ENCODE results near the gene CRYGD. TPM values are rescaled to one million over a fixed set of nuclear protein-coding genes. Genes with fewer than 3 reads are reported as not detected.

Gene CRYGD
- polyA plus RNA-seq, 3 donors: 0.21 TPM; not detected in 2

- no peak for DNase-seq (ENCODE audit: low read depth in 3 of 3, low spot score in 2 of 3)
Observed at GRCh38 chr2:208090420-208090819, 33.9 kb downstream of the CRYGD start.

GRCh38 chr2:208086029-208086428, 38.3 kb downstream of the CRYGD start:
- DNase-seq (ENCODE audit: low read depth in 3 of 3, low spot score in 2 of 3): no peak

- DNase-seq (ENCODE audit: low read depth in 3 of 3, low spot score in 2 of 3): no peak
Observed at GRCh38 chr2:208083807-208084206, 40.5 kb downstream of the CRYGD start.

GRCh38 chr2:208077276-208077675, 47.0 kb downstream of the CRYGD start:
- no peak for DNase-seq (ENCODE audit: low read depth in 3 of 3, low spot score in 2 of 3)

DNA sequence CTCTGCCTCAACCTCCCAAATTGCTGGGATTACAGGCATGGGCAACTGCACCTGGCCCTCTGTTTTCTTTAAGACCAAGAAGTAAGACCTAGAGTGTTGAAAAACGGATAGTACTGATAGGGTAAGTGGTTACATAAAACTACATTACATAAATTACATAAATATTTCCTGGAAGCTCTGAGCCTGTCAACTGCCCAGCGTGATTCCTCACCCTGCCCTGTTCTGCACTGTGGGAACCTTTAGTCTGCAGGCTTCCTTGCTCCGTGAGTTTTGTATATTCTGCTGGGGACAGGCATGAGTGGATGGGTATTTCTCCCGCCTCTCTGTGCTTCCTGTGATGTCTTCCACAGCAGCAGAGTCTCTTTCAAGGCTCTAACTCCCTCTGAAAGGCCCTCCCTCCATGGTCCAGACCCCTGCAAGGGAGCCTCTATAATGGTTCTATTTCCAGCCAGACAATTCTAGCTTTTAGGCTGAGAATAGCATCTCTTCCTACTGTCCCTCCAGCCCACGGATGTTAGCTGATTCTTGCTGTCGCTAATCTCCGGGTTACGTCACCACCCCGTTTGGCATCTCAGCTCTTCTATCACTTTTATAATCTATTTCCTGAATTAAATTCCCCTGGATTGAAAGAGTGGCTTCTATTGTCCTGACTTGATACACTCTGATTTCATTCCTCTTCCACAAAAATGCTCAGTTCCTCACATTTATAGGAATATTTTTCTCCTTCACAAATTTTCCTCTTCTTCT, 49.5 kb downstream of the CRYGD start:
- no peak for DNase-seq (ENCODE audit: low read depth in 3 of 3, low spot score in 2 of 3)

GRCh38 chr2:208072250-208072892, 52.0 kb downstream of the CRYGD start:
- DNase-seq (ENCODE audit: low read depth in 3 of 3, low spot score in 2 of 3): peak; percentile 21 to 33 (median 21)

Other genes starting within 250 kb of the CRYGD start
- 10 to 100 TPM; 12.7 to 16.1 (median 13.4) TPM for gene PLEKHM3, start 99.0 kb downstream of the CRYGD start, polyA plus RNA-seq (ENCODE audit: insufficient read length in 3 of 3)
- gene CRYGC, start 5.3 kb upstream of the CRYGD start, polyA plus RNA-seq (ENCODE audit: insufficient read length in 3 of 3): not detected
- not detected for gene CRYGB, start 21.6 kb upstream of the CRYGD start, polyA plus RNA-seq (ENCODE audit: insufficient read length in 3 of 3)
- not detected for gene CRYGA, start 39.1 kb upstream of the CRYGD start, polyA plus RNA-seq (ENCODE audit: insufficient read length in 3 of 3)
- under 1 TPM; 0.21 to 0.85 (median 0.44) TPM for gene C2orf80, start 65.5 kb upstream of the CRYGD start, polyA plus RNA-seq (ENCODE audit: insufficient read length in 3 of 3)
- 100 to 1,000 TPM in 2 of 3 donors, 10 to 100 TPM in 1; 98.5 to 114 (median 101) TPM for gene IDH1, start 130.5 kb upstream of the CRYGD start, polyA plus RNA-seq (ENCODE audit: insufficient read length in 3 of 3)
- gene PIKFYVE, start 141.7 kb upstream of the CRYGD start, polyA plus RNA-seq (ENCODE audit: insufficient read length in 3 of 3): 10 to 100 TPM; 24.3 to 27.2 (median 25.6) TPM

Data from right renal cortex interstitium (tissue), 3 donors.